Prostate gland (tissue), 2 donors: ENCODE results near the gene OSBP2. TPM values are rescaled to one million over a fixed set of nuclear protein-coding genes. Genes with fewer than 3 reads are reported as not detected.

Experiments used
- DNase-seq: peaks from one replicate; pipeline ENCODE4 v3.0.0-alpha.2; 2019; ENCODE audit warnings: low spot score
- H3K27ac ChIP-seq, 2 donors: fragments of 200-600 bp; sonication (generic); 2 replicates each; pipeline ENCODE4 v1.5.1; 2017 to 2019
- H3K27me3 ChIP-seq: fragments of 200-600 bp; sonication (generic); replicated peaks from 2 replicates; pipeline ENCODE4 v1.5.1; 2019; ENCODE audit not compliant: insufficient read depth
- H3K36me3 ChIP-seq, 2 donors: fragments of 200-600 bp; sonication (generic); 1 replicate in 1 of 2; 2 replicates in 1 of 2; pipeline versions ENCODE4 v1.5.1 to v1.8.1; 2017 to 2019
- H3K4me1 ChIP-seq: fragments of 200-600 bp; sonication (generic); replicated peaks from 2 replicates; pipeline ENCODE4 v1.5.1; 2019
- H3K4me3 ChIP-seq, 2 donors: fragments of 200-600 bp; sonication (generic); 2 replicates each; pipeline ENCODE4 v1.5.1; 2017 to 2019
- H3K9me3 ChIP-seq: fragments of 200-600 bp; sonication (generic); 2 replicates; pipeline ENCODE4 v1.5.1; 2017
- POLR2A ChIP-seq: fragments of 450-650 bp; IDR thresholded peaks from one replicate; pipeline ENCODE4 v1.6.1; 2016; ENCODE audit warnings: antibody characterized with exemption, mild to moderate bottlenecking
- POLR2AphosphoS5 ChIP-seq: sonication (generic); formaldehyde crosslinking; IDR thresholded peaks from one replicate; pipeline ENCODE4 v1.6.1; 2017; ENCODE audit warnings: antibody characterized with exemption
- WGBS: methylation state at CpG from one replicate; pipeline ENCODE4 v1.1.5; 2018; 5-methylcytosine and 5-hydroxymethylcytosine counted together
- intact Hi-C: fragments of 100-400 bp; cut with DNase I; formaldehyde crosslinking; loops from one replicate; pipeline ENCODE4 v1.14.2; 2022
- microRNA counts, 2 donors: library from miRNA; unstranded; fragments of <30 nt; microRNA quantifications; one replicate each; lab custom pipeline; 2016 to 2017
- microRNA-seq: library from miRNA; unstranded; fragments of <30 nt; microRNA quantifications from one replicate; pipeline ENCODE4, GENCODE V29; 2016
- small RNA-seq, 2 donors: library from RNA; depleted of rRNA; stranded (forward); fragments of <200 nt; gene quantifications; one replicate each; pipeline ENCODE3, GENCODE V24; 2016
- total RNA-seq, 2 donors: library from RNA; depleted of rRNA; stranded (reverse); fragments of >200 nt; gene quantifications; one replicate each; pipeline ENCODE4 v1.1.0, GENCODE V29; 2016
- TF ChIP-seq, protein P1 (sequence below), 4 experiments: fragments of 200-600 bp in 2 of 4; fragments of 450-650 bp in 2 of 4; sonication (generic) in 2 of 4; IDR thresholded peaks; 1 replicate in 3 of 4; 2 replicates in 1 of 4; pipeline ENCODE4 v1.5.1; 2016 to 2019; ENCODE audit warnings: antibody characterized with exemption in 4 of 4, mild to moderate bottlenecking in 2 of 4, moderate library complexity in 2 of 4

Gene OSBP2
- total RNA-seq, 2 donors from 2014 or later: 4.5 to 16.2 TPM

DNA sequence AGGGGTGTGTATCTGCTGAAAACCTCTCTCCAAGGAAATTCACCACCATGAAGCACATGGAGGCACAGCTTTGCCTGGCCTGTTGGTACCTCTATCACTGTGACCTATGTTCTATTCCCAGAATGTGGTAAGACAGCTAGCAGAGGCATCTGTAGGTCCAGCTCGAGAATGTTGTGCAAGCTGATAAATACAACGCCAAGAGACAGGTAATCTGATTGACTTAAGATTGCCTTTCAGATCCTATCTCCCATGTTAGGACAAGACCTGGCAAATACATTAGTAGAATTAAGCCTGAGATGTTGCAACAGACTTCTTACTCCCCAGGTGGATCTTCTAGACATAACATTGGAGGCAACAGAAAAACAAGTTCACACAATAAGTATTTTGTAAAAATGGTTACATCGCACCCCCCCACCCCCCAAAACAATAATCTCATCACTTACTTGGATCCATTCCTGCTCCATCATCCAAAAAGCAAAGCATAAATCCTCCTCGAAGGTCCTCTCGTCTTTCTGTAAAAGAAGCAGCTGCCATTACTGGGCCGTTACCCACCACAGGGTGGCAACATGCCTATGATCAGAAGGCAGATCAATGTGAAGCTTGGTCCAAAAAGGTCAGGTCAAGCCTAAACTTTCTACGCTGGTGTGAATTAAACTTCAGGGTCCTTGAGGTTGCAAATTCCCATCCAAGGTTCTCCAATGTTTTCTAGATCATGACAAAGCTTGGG, 255.4 kb downstream of the OSBP2 start:
- Histone ChIP-seq H3K4me1 (no peaks in the 10 kb centered on the region), H3K4me3 (no peak overlapping the region), H3K36me3 (peaks cover 2% of the 10 kb centered on the region in 2 donors), H3K27ac (no peak overlapping the region), H3K9me3 (no peaks in the 10 kb centered on the region), H3K27me3 (no peaks in the 10 kb centered on the region)
- no peak for DNase-seq
- intact Hi-C loops: loop anchor here (2.0 to 10.0 kb wide), 4 partner anchors 85 to 275 kb away; partner anchors contain the start of gene SMTN
- 70% methylated on average over 7 of the region's 7 CpGs for WGBS
- peak; percentile 55 for TF ChIP-seq POLR2AphosphoS5
- TF ChIP-seq, protein P1, sequence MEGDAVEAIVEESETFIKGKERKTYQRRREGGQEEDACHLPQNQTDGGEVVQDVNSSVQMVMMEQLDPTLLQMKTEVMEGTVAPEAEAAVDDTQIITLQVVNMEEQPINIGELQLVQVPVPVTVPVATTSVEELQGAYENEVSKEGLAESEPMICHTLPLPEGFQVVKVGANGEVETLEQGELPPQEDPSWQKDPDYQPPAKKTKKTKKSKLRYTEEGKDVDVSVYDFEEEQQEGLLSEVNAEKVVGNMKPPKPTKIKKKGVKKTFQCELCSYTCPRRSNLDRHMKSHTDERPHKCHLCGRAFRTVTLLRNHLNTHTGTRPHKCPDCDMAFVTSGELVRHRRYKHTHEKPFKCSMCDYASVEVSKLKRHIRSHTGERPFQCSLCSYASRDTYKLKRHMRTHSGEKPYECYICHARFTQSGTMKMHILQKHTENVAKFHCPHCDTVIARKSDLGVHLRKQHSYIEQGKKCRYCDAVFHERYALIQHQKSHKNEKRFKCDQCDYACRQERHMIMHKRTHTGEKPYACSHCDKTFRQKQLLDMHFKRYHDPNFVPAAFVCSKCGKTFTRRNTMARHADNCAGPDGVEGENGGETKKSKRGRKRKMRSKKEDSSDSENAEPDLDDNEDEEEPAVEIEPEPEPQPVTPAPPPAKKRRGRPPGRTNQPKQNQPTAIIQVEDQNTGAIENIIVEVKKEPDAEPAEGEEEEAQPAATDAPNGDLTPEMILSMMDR (IDR thresholded peaks at IDR 0.05): no peak

DNA sequence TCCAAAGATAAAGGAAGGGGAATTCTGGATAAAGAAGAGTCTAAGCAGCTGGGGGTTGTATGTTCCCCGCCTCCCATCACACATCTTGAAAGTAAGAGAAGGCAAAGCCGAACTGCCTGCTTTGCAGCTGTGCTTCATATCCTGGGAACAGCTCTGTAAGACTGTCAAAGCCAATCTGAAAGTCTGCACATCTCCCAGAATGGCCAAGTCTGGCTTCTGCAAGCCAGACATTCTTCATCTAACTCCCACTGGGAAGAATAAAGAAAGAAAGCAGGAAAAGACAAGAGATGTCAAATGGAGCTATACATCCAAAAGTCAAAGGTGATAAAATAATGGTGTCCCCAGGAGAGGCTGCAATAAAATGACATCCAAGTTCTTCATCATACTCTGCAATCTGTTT, 258.5 kb downstream of the OSBP2 start:
- H3K36me3 ChIP-seq: no peaks in the 10 kb centered on the region
- H3K27me3 ChIP-seq: no peaks in the 10 kb centered on the region
- H3K9me3 ChIP-seq: no peaks in the 10 kb centered on the region
- TF ChIP-seq POLR2AphosphoS5: no peak
- TF ChIP-seq POLR2A: no peak
- TF ChIP-seq, protein P1 (IDR thresholded peaks at IDR 0.05): no peak
- no peak overlapping the region for H3K4me3 ChIP-seq
- WGBS: 96% methylated on average over 2 of the region's 2 CpGs
- DNase-seq: no peak
- no peaks in the 10 kb centered on the region for H3K4me1 ChIP-seq
- intact Hi-C loops: no loop called here
- no peak overlapping the region for H3K27ac ChIP-seq

DNA sequence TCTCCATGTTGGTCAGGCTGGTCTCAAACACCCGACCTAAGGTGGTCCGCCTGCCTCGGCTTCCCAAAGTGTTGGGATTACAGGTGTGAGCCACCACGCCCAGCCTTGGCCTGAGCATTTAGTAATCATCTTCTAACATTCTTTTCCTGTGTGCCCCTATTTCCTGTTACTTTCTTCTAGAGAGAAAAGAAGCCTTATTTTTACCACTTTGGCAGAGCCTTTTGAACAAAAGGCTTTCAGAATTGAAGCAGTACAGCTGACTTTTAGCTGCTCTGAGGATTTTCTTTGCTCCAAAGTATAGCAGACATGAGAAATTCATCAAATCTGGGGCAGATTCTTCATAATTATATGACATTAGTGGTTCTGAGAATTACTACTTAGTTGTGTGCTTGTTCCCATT, 260.5 kb downstream of the OSBP2 start:
- 98% methylated on average over 4 of the region's 4 CpGs for WGBS
- no peak for DNase-seq
- Histone ChIP-seq H3K36me3 (no peaks in the 10 kb centered on the region), H3K4me3 (no peak overlapping the region), H3K4me1 (no peaks in the 10 kb centered on the region), H3K27me3 (no peaks in the 10 kb centered on the region), H3K9me3 (no peaks in the 10 kb centered on the region), H3K27ac (no peak overlapping the region)
- intact Hi-C loops: no loop called here
- no peak for TF ChIP-seq POLR2AphosphoS5

MicroRNA genes within 50 kb of the gene (microRNA counts, 767-probe panel; counts per million panel counts)
- 0 to 431 counts per million in 2 donors for microRNA hsa-miR-3200-3p (lab: Ali Mortazavi, UCI)

Small RNAs within 50 kb of the gene (microRNA-seq; reads per million reads assigned to microRNA genes)
- gene MIR3200: 18.4 reads per million, percentile 58 among the genes with 10 or more reads in this experiment

Small RNAs within 50 kb of the gene (small RNA-seq; reads per million reads assigned to genes)
- 0.09 to 0.81 reads per million in 2 donors for gene MIR3200

Other genes starting within 250 kb of the OSBP2 start
- gene SEC14L3, start 222.9 kb upstream of the OSBP2 start, total RNA-seq: not detected
- 10 to 100 TPM in 1 of 2 donors, not detected in 1; 16.9 TPM for gene SEC14L4, start 189.2 kb upstream of the OSBP2 start, total RNA-seq
- gene SEC14L6, start 148.1 kb upstream of the OSBP2 start, total RNA-seq: 10 to 100 TPM in 1 of 2 donors, under 1 TPM in 1; 0.23 to 22.9 TPM
- 1 to 10 TPM; 1.1 to 9.7 TPM for gene GAL3ST1, start 120.2 kb upstream of the OSBP2 start, total RNA-seq
- gene PES1, start 103.0 kb upstream of the OSBP2 start, total RNA-seq: 10 to 100 TPM; 41.1 to 79.5 TPM
- 10 to 100 TPM; 16.7 to 40.7 TPM for gene TCN2, start 87.7 kb upstream of the OSBP2 start, total RNA-seq
- 10 to 100 TPM in 1 of 2 donors, 1 to 10 TPM in 1; 4.6 to 10.5 TPM for gene SLC35E4, start 59.1 kb upstream of the OSBP2 start, total RNA-seq
- 10 to 100 TPM; 12.5 to 15.6 TPM for gene DUSP18, start 27.0 kb upstream of the OSBP2 start, total RNA-seq